Spleen (tissue), 7 donors: ENCODE results near the gene ZDHHC11.

Experiments used
- CTCF ChIP-seq, 11 experiments: fragments of 200-600 bp in 7 of 11; fragments of 450-650 bp in 4 of 11; sonication (generic) in 4 of 11; IDR thresholded peaks in 8 of 11; conservative IDR thresholded peaks in 3 of 11; 1 replicate in 7 of 11; 2 replicates in 4 of 11; pipeline versions ENCODE4 v1.4.0 to v1.8.0; 2016 to 2021; ENCODE audit warnings: antibody characterized with exemption in 11 of 11, inconsistent platforms in 4 of 11, mild to moderate bottlenecking in 1 of 11
- POLR2A ChIP-seq, 3 donors: fragments of 450-650 bp; IDR thresholded peaks; one replicate each; pipeline ENCODE4 v1.5.1; 2017; ENCODE audit warnings: antibody characterized with exemption in 3 of 3, mild to moderate bottlenecking in 1 of 3
- POLR2AphosphoS5 ChIP-seq, 3 donors: sonication (generic); formaldehyde crosslinking; IDR thresholded peaks; one replicate each; pipeline ENCODE4 v1.5.1; 2017; ENCODE audit warnings: antibody characterized with exemption in 3 of 3
- donor health status: DM: no; HTN: no; CAD: no; lungs with moderate emphysema.
- donor health status: DM: no; HTN: no; CAD: no.
- donor health status: DM: no; HTN: no; CAD: no.

GRCh38 chr5:758698-759053 lies 92.1 kb downstream of the ZDHHC11 start:
- TF ChIP-seq POLR2AphosphoS5 (IDR thresholded peaks at IDR 0.05) (no peak), CTCF (IDR thresholded peaks at IDR 0.05 in 8 of 11, conservative IDR thresholded peaks at IDR 0.05 in 3 of 11) (no peak), POLR2A (IDR thresholded peaks at IDR 0.05) (no peak)
